ENCODE results near the gene NT5C1A.

GRCh38 chr1:39648496-39648895 is 23.4 kb downstream of the NT5C1A start:
- TF ChIP-seq CTCF (IDR thresholded peaks at IDR 0.05), result no peak
- TF ChIP-seq POLR2A (IDR thresholded peaks at IDR 0.05), result no peak
- TF ChIP-seq EP300 (IDR thresholded peaks at IDR 0.05), result no peak

Data from gastroesophageal sphincter (tissue), 3 donors.